DMS53 treated with DMSO at 0.1 percent for 48 hours (cell line): Measurements from ENCODE around the gene ZBTB7C.

ENCODE experiments used
- DNase-seq: peaks from one replicate; lab custom pipeline; 2025; ENCODE audit not compliant: unreplicated experiment; lab: John Stamatoyannopoulos, UW

The ZBTB7C gene

GRCh38 chr18:48153613-48154481 is 255.3 kb downstream of the ZBTB7C start:
- no peak for DNase-seq

- DNase-seq = no peak
Measured at GRCh38 chr18:48152549-48152948, 256.6 kb downstream of the ZBTB7C start.

GRCh38 chr18:48151421-48152065 is 257.6 kb downstream of the ZBTB7C start:
- no peak for DNase-seq

GRCh38 chr18:48149020-48149685 is 260.0 kb downstream of the ZBTB7C start:
- DNase-seq = no peak

- DNase-seq = no peak
Measured at GRCh38 chr18:48142994-48143393, 266.2 kb downstream of the ZBTB7C start.

- DNase-seq = no peak
Measured at GRCh38 chr18:48142353-48142752, 266.8 kb downstream of the ZBTB7C start.

- no peak for DNase-seq
Measured at GRCh38 chr18:48140731-48141130, 268.5 kb downstream of the ZBTB7C start.

GRCh38 chr18:48139431-48140347 is 269.5 kb downstream of the ZBTB7C start:
- peak; percentile 59 for DNase-seq

- peak; percentile 61 for DNase-seq
Measured at GRCh38 chr18:48138660-48139430, 270.3 kb downstream of the ZBTB7C start.

GRCh38 chr18:48138210-48138609 is 271.0 kb downstream of the ZBTB7C start:
- peak; percentile 61 for DNase-seq

- DNase-seq = no peak
Measured at GRCh38 chr18:48137374-48138081, 271.7 kb downstream of the ZBTB7C start.

GRCh38 chr18:48136827-48137373 is 272.3 kb downstream of the ZBTB7C start:
- DNase-seq = peak; percentile 31

- no peak for DNase-seq
Measured at GRCh38 chr18:48136051-48136826, 272.9 kb downstream of the ZBTB7C start.

- no peak for DNase-seq
Measured at GRCh38 chr18:48135436-48135966, 273.7 kb downstream of the ZBTB7C start.

GRCh38 chr18:48134609-48135008 is 274.6 kb downstream of the ZBTB7C start:
- DNase-seq = no peak

- peak; percentile 94 for DNase-seq
Measured at GRCh38 chr18:48133671-48134251, 275.4 kb downstream of the ZBTB7C start.

- DNase-seq = no peak
Measured at GRCh38 chr18:48132797-48133655, 276.2 kb downstream of the ZBTB7C start.
